ENCODE data around the gene PDZD2.

Gene PDZD2

GRCh38 chr5:31962351-31962751 is 323.4 kb downstream of the PDZD2 start:
- TF ChIP-seq CTCF (IDR thresholded peaks at IDR 0.05): no peak
- Histone ChIP-seq H3K4me3 (ENCODE audit: low read depth in 1 of 2, low read length in 1 of 2) (no peak overlapping the region), H3K9me3 (no peaks in the 10 kb centered on the region), H3K36me3 (no peaks in the 10 kb centered on the region), H3K27ac (no peak overlapping the region), H3K27me3 (no peaks in the 10 kb centered on the region), H3K4me1 (ENCODE audit: control insufficient read depth in 1 of 2, insufficient read depth in 1 of 2, low read depth in 1 of 2, low read length in 1 of 2) (no peaks in the 10 kb centered on the region)

- no peak for TF ChIP-seq CTCF (IDR thresholded peaks at IDR 0.05)
- Histone ChIP-seq H3K36me3 (no peaks in the 10 kb centered on the region), H3K4me1 (ENCODE audit: control insufficient read depth in 1 of 2, insufficient read depth in 1 of 2, low read depth in 1 of 2, low read length in 1 of 2) (no peaks in the 10 kb centered on the region), H3K27me3 (no peaks in the 10 kb centered on the region), H3K4me3 (ENCODE audit: low read depth in 1 of 2, low read length in 1 of 2) (no peak overlapping the region), H3K9me3 (no peaks in the 10 kb centered on the region), H3K27ac (no peak overlapping the region)
Observed at GRCh38 chr5:31962871-31963307, 324.0 kb downstream of the PDZD2 start.

- no peak for TF ChIP-seq CTCF (IDR thresholded peaks at IDR 0.05)
- no peak overlapping the region for H3K27ac ChIP-seq
- no peaks in the 10 kb centered on the region for H3K9me3 ChIP-seq
- no peaks in the 10 kb centered on the region for H3K4me1 ChIP-seq (ENCODE audit: control insufficient read depth in 1 of 2, insufficient read depth in 1 of 2, low read depth in 1 of 2, low read length in 1 of 2)
- H3K4me3 ChIP-seq (ENCODE audit: low read depth in 1 of 2, low read length in 1 of 2): no peak overlapping the region
- no peaks in the 10 kb centered on the region for H3K27me3 ChIP-seq
- H3K36me3 ChIP-seq: no peaks in the 10 kb centered on the region
Observed at GRCh38 chr5:31963358-31964006, 324.6 kb downstream of the PDZD2 start.

- Histone ChIP-seq H3K27ac (no peak overlapping the region), H3K4me1 (ENCODE audit: control insufficient read depth in 1 of 2, insufficient read depth in 1 of 2, low read depth in 1 of 2, low read length in 1 of 2) (no peaks in the 10 kb centered on the region), H3K36me3 (no peaks in the 10 kb centered on the region), H3K9me3 (no peaks in the 10 kb centered on the region), H3K27me3 (no peaks in the 10 kb centered on the region), H3K4me3 (ENCODE audit: low read depth in 1 of 2, low read length in 1 of 2) (no peak overlapping the region)
- no peak for TF ChIP-seq CTCF (IDR thresholded peaks at IDR 0.05)
Observed at GRCh38 chr5:31964007-31964360, 325.1 kb downstream of the PDZD2 start.

GRCh38 chr5:31965227-31965626 is 326.3 kb downstream of the PDZD2 start:
- H3K27me3 ChIP-seq: no peaks in the 10 kb centered on the region
- H3K9me3 ChIP-seq: no peaks in the 10 kb centered on the region
- no peak overlapping the region for H3K4me3 ChIP-seq (ENCODE audit: low read depth in 1 of 2, low read length in 1 of 2)
- no peaks in the 10 kb centered on the region for H3K36me3 ChIP-seq
- no peak overlapping the region for H3K27ac ChIP-seq
- H3K4me1 ChIP-seq (ENCODE audit: control insufficient read depth in 1 of 2, insufficient read depth in 1 of 2, low read depth in 1 of 2, low read length in 1 of 2): no peaks in the 10 kb centered on the region
- no peak for TF ChIP-seq CTCF (IDR thresholded peaks at IDR 0.05)

GRCh38 chr5:31966936-31967335 is 328.0 kb downstream of the PDZD2 start:
- TF ChIP-seq CTCF (IDR thresholded peaks at IDR 0.05): no peak
- Histone ChIP-seq H3K4me1 (ENCODE audit: control insufficient read depth in 1 of 2, insufficient read depth in 1 of 2, low read depth in 1 of 2, low read length in 1 of 2) (no peaks in the 10 kb centered on the region), H3K9me3 (no peaks in the 10 kb centered on the region), H3K36me3 (no peaks in the 10 kb centered on the region), H3K27me3 (no peaks in the 10 kb centered on the region), H3K27ac (no peak overlapping the region), H3K4me3 (ENCODE audit: low read depth in 1 of 2, low read length in 1 of 2) (no peak overlapping the region)

Measured in neutrophil (primary cell).